SK-N-SH (cell line): ENCODE results near the gene UCK2. TPM values are rescaled to one million over a fixed set of nuclear protein-coding genes. Genes with fewer than 3 reads are reported as not detected.

Experiments
- CTCF ChIA-PET: fragments of 300-600, 350-600 bp; formaldehyde crosslinking; extraction: SDS; loops from one replicate; lab custom pipeline; 2021; lab: Yijun Ruan, JAX
- POLR2A ChIA-PET: fragments of 350-600 bp; sonication (Branson Sonifier 250); formaldehyde crosslinking; extraction: SDS; loops from one replicate; lab custom pipeline; 2020; ENCODE audit warnings: antibody characterized with exemption, inconsistent platforms; lab: Yijun Ruan, JAX
- DNase-seq: peaks from one replicate; pipeline ENCODE4 v3.0.0; 2012
- H2AFZ ChIP-seq: fragments of 200-600 bp; sonication (generic); 2 replicates; pipeline ENCODE4 v1.8.1; 2016; ENCODE audit warnings: antibody characterized with exemption, mild to moderate bottlenecking, low read depth
- H3F3A ChIP-seq: fragments of 200-600 bp; sonication (generic); replicated peaks from 2 replicates; pipeline ENCODE3; 2016; ENCODE audit warnings: antibody characterized with exemption, mild to moderate bottlenecking; ENCODE audit not compliant: insufficient read depth
- H3K27ac ChIP-seq, 2 experiments: fragments of 200-500 bp in 1 of 2; fragments of 200-600 bp in 1 of 2; sonication (Bioruptor generic) in 1 of 2; sonication (generic), shearing (Covaris generic) in 1 of 2; 2 replicates each; pipeline versions ENCODE4 v1.5.1 to v1.6.1; 2014 to 2016; ENCODE audit warnings: low read depth in 2 of 2, inconsistent platforms in 1 of 2, low read length in 1 of 2, mild to moderate bottlenecking in 1 of 2, mixed read lengths in 1 of 2
- H3K27me3 ChIP-seq: fragments of 200-600 bp; sonication (generic), shearing (Covaris generic); 2 replicates; pipeline ENCODE4 v1.6.1; 2016; ENCODE audit warnings: mixed run types; ENCODE audit not compliant: insufficient read depth
- H3K36me3 ChIP-seq, 2 experiments: fragments of 200-500 bp in 1 of 2; fragments of 200-600 bp in 1 of 2; sonication (Bioruptor generic) in 1 of 2; sonication (generic) in 1 of 2; replicated peaks in 1 of 2; 2 replicates each; pipeline versions ENCODE3 to v1.5.1; 2014 to 2016; ENCODE audit warnings: low read length in 1 of 2, mild to moderate bottlenecking in 1 of 2; ENCODE audit not compliant: insufficient read depth in 2 of 2, control insufficient read depth in 1 of 2
- H3K4me1 ChIP-seq, 2 experiments: fragments of 200-500 bp in 1 of 2; fragments of 200-600 bp in 1 of 2; sonication (Bioruptor generic) in 1 of 2; sonication (generic), shearing (Covaris generic) in 1 of 2; 2 replicates each; pipeline versions ENCODE4 v1.5.1 to v1.6.1; 2014 to 2016; ENCODE audit warnings: low read depth in 1 of 2, low read length in 1 of 2, mixed run types in 1 of 2; ENCODE audit not compliant: insufficient read depth in 2 of 2, control insufficient read depth in 1 of 2
- H3K4me2 ChIP-seq: fragments of 200-600 bp; sonication (generic), shearing (Covaris generic); 2 replicates; pipeline ENCODE4 v1.6.1; 2017; ENCODE audit warnings: mixed run types
- H3K4me3 ChIP-seq, 2 experiments: fragments of 200-500 bp in 1 of 2; fragments of 200-600 bp in 1 of 2; sonication (Bioruptor generic) in 1 of 2; sonication (generic), shearing (Covaris generic) in 1 of 2; 2 replicates each; pipeline versions ENCODE4 v1.5.1 to v1.8.1; 2014 to 2016; ENCODE audit warnings: low read depth in 2 of 2, inconsistent platforms in 1 of 2, low read length in 1 of 2, mild to moderate bottlenecking in 1 of 2, mixed read lengths in 1 of 2, moderate library complexity in 1 of 2
- H3K79me2 ChIP-seq: fragments of 200-600 bp; sonication (generic); 2 replicates; pipeline ENCODE4 v1.8.1; 2017; ENCODE audit warnings: mild to moderate bottlenecking; ENCODE audit not compliant: insufficient read depth
- H3K9ac ChIP-seq: fragments of 200-600 bp; sonication (generic); 2 replicates; pipeline ENCODE4 v1.6.1; 2017; ENCODE audit warnings: mixed run types
- H3K9me2 ChIP-seq: fragments of 200-600 bp; sonication (generic); 2 replicates; pipeline ENCODE4 v1.6.1; 2017; ENCODE audit warnings: mixed run types
- H3K9me3 ChIP-seq: fragments of 200-600 bp; sonication (generic); 2 replicates; pipeline ENCODE4 v1.6.1; 2017; ENCODE audit warnings: mixed run types, mild to moderate bottlenecking, moderate library complexity
- H4K20me1 ChIP-seq: fragments of 200-600 bp; sonication (generic); 2 replicates; pipeline ENCODE4 v1.6.1; 2017; ENCODE audit warnings: mild to moderate bottlenecking, mixed run types; ENCODE audit not compliant: insufficient read depth
- ELF1 ChIP-seq: IDR thresholded peaks from 2 replicates; pipeline ENCODE4 v1.4.0; 2012
- EP300 ChIP-seq, 2 experiments: IDR thresholded peaks; 2 replicates each; pipeline versions ENCODE4 v1.4.0 to v1.6.1; 2012; ENCODE audit warnings: borderline replicate concordance in 1 of 2, low read depth in 1 of 2, low read length in 1 of 2
- FOXM1 ChIP-seq: IDR thresholded peaks from 2 replicates; pipeline ENCODE4 v1.4.0; 2012; ENCODE audit warnings: low read depth, mild to moderate bottlenecking
- GABPA ChIP-seq: IDR thresholded peaks from 2 replicates; pipeline ENCODE4 v1.4.0; 2012; ENCODE audit warnings: low read depth, mild to moderate bottlenecking
- JUND ChIP-seq: IDR thresholded peaks from 2 replicates; pipeline ENCODE4 v1.4.0; 2012
- NRF1 ChIP-seq: IDR thresholded peaks from 2 replicates; pipeline ENCODE4 v1.6.1; 2012; ENCODE audit warnings: low read depth, mild to moderate bottlenecking, low read length
- POLR2AphosphoS5 ChIP-seq: IDR thresholded peaks from 2 replicates; pipeline ENCODE4 v1.6.1; 2012; ENCODE audit warnings: low read depth, low read length
- RAD21 ChIP-seq: IDR thresholded peaks from 2 replicates; pipeline ENCODE4 v1.6.1; 2012; ENCODE audit warnings: mild to moderate bottlenecking, low read length
- TEAD4 ChIP-seq: IDR thresholded peaks from 2 replicates; pipeline ENCODE4 v1.4.0; 2012; ENCODE audit warnings: mild to moderate bottlenecking, borderline replicate concordance; ENCODE audit not compliant: insufficient read depth
- WGBS: methylation state at CpG from one replicate; pipeline ENCODE4 v1.1.6; 2017; ENCODE audit warnings: low lambda C conversion rate; 5-methylcytosine and 5-hydroxymethylcytosine counted together
- polyA plus RNA-seq, 3 experiments: library from polyadenylated mRNA; depleted of rRNA; stranded (reverse); fragments of >200 nt; gene quantifications; 2 replicates each; pipeline ENCODE4 v1.2.3, GENCODE V29; 2012
- TF ChIP-seq, protein P1 (sequence below): IDR thresholded peaks from 2 replicates; pipeline ENCODE4 v1.6.1; 2012; ENCODE audit warnings: mild to moderate bottlenecking, low read depth, low read length, moderate library complexity
- TF ChIP-seq, protein P2 (sequence below): IDR thresholded peaks from 2 replicates; pipeline ENCODE4 v1.4.0; 2012; ENCODE audit warnings: low read depth
- TF ChIP-seq, protein P3 (sequence below): fragments of 150-350 bp; IDR thresholded peaks from 2 replicates; pipeline ENCODE4 v1.6.1; 2017; ENCODE audit warnings: antibody characterized with exemption, low read length, low read depth, borderline replicate concordance
- TF ChIP-seq, protein P4 (sequence below): IDR thresholded peaks from 2 replicates; pipeline ENCODE4 v1.4.0; 2012; ENCODE audit warnings: low read depth, borderline replicate concordance
- TF ChIP-seq, protein P5 (sequence below): IDR thresholded peaks from 2 replicates; pipeline ENCODE4; 2012

Gene UCK2
- polyA plus RNA-seq, 1 of the 3 experiments (the other 2 are of a cell fraction) = 53.7 TPM

DNA sequence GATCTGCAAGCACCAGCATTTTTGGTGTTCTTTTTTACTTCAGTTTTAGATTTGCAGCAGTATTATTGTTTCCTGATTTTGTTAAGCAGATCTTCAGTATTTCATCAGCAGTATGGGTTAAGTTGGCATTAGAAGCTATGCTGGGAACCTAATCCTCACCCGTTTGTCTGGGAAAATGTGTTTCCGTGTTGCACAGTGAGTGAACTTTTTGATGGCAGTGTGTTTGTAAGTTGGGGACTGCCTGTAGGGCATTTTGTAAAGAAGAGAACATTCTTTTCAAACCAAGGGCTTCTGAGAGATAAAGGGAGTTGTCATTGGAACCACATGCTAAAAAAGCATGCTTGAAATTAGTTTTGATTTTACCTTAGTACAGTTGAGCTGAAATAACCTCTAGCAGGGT is 35.9 kb downstream of the UCK2 start:
- Histone ChIP-seq H3K4me3 (no peak overlapping the region), H3K9ac (no peak overlapping the region), H3K9me3 (no peaks in the 10 kb centered on the region), H3K4me2 (no peak overlapping the region), H3K9me2 (no peaks in the 10 kb centered on the region), H3K27ac (no peak overlapping the region), H3K27me3 (no peaks in the 10 kb centered on the region), H3K4me1 (peaks cover 0 to 15% of the 10 kb centered on the region in 2 experiments; a peak in 1 of 4 replicates), H2AFZ (no peak overlapping the region), H3F3A (no peaks in the 10 kb centered on the region), H3K79me2 (peaks cover 62% of the 10 kb centered on the region), H4K20me1 (peaks cover 6% of the 10 kb centered on the region), H3K36me3 (peaks cover 0 to 4% of the 10 kb centered on the region in 2 experiments)
- WGBS = 82% methylated on average over 2 of the region's 2 CpGs
- CTCF ChIA-PET = interaction anchor here (0.6 kb wide), 1 partner anchor 14 kb away, joined by 3 read pairs; no protein-coding TSS in a partner anchor
- DNase-seq = no peak
- POLR2A ChIA-PET = no interaction called here
- TF ChIP-seq, protein P1, sequence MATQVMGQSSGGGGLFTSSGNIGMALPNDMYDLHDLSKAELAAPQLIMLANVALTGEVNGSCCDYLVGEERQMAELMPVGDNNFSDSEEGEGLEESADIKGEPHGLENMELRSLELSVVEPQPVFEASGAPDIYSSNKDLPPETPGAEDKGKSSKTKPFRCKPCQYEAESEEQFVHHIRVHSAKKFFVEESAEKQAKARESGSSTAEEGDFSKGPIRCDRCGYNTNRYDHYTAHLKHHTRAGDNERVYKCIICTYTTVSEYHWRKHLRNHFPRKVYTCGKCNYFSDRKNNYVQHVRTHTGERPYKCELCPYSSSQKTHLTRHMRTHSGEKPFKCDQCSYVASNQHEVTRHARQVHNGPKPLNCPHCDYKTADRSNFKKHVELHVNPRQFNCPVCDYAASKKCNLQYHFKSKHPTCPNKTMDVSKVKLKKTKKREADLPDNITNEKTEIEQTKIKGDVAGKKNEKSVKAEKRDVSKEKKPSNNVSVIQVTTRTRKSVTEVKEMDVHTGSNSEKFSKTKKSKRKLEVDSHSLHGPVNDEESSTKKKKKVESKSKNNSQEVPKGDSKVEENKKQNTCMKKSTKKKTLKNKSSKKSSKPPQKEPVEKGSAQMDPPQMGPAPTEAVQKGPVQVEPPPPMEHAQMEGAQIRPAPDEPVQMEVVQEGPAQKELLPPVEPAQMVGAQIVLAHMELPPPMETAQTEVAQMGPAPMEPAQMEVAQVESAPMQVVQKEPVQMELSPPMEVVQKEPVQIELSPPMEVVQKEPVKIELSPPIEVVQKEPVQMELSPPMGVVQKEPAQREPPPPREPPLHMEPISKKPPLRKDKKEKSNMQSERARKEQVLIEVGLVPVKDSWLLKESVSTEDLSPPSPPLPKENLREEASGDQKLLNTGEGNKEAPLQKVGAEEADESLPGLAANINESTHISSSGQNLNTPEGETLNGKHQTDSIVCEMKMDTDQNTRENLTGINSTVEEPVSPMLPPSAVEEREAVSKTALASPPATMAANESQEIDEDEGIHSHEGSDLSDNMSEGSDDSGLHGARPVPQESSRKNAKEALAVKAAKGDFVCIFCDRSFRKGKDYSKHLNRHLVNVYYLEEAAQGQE = no peak
- TF ChIP-seq POLR2AphosphoS5 (no peak), TEAD4 (no peak), NRF1 (no peak), EP300 (IDR thresholded peaks at IDR 0.05; ENCODE audit: borderline replicate concordance in 1 of 2, low read depth in 1 of 2, low read length in 1 of 2) (no peak), RAD21 (no peak), JUND (no peak), FOXM1 (no peak), ELF1 (no peak), GABPA (no peak)
- TF ChIP-seq, protein P2, sequence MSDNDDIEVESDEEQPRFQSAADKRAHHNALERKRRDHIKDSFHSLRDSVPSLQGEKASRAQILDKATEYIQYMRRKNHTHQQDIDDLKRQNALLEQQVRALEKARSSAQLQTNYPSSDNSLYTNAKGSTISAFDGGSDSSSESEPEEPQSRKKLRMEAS = no peak
- TF ChIP-seq, protein P3, sequence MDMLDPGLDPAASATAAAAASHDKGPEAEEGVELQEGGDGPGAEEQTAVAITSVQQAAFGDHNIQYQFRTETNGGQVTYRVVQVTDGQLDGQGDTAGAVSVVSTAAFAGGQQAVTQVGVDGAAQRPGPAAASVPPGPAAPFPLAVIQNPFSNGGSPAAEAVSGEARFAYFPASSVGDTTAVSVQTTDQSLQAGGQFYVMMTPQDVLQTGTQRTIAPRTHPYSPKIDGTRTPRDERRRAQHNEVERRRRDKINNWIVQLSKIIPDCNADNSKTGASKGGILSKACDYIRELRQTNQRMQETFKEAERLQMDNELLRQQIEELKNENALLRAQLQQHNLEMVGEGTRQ = no peak
- TF ChIP-seq, protein P4, sequence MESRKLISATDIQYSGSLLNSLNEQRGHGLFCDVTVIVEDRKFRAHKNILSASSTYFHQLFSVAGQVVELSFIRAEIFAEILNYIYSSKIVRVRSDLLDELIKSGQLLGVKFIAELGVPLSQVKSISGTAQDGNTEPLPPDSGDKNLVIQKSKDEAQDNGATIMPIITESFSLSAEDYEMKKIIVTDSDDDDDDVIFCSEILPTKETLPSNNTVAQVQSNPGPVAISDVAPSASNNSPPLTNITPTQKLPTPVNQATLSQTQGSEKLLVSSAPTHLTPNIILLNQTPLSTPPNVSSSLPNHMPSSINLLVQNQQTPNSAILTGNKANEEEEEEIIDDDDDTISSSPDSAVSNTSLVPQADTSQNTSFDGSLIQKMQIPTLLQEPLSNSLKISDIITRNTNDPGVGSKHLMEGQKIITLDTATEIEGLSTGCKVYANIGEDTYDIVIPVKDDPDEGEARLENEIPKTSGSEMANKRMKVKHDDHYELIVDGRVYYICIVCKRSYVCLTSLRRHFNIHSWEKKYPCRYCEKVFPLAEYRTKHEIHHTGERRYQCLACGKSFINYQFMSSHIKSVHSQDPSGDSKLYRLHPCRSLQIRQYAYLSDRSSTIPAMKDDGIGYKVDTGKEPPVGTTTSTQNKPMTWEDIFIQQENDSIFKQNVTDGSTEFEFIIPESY = no peak
- TF ChIP-seq, protein P5, sequence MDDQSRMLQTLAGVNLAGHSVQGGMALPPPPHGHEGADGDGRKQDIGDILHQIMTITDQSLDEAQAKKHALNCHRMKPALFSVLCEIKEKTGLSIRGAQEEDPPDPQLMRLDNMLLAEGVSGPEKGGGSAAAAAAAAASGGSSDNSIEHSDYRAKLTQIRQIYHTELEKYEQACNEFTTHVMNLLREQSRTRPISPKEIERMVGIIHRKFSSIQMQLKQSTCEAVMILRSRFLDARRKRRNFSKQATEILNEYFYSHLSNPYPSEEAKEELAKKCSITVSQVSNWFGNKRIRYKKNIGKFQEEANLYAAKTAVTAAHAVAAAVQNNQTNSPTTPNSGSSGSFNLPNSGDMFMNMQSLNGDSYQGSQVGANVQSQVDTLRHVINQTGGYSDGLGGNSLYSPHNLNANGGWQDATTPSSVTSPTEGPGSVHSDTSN = no peak
- TF ChIP-seq, all 33 proteins: peak for 0
